Stimulated activated CD8-positive, alpha-beta memory T cell treated with anti-CD3 and anti-CD28 coated beads, Interleukin-7, amount 100 ng/mL, for 48 hours (primary cell): Measurements from ENCODE around the gene TP73.
"Not testable (repeated sequence)": the region's sequence is repeated elsewhere in the genome, so short reads cannot be mapped to it uniquely, and the experiment has no call there.

Source experiments
- DNase-seq, 2 donors: peaks; one replicate each; pipeline ENCODE4 v3.0.0-alpha.2; 2020; ENCODE audit warnings: low read depth in 1 of 2; ENCODE audit errors: extremely low read depth in 1 of 2

The TP73 gene

DNA sequence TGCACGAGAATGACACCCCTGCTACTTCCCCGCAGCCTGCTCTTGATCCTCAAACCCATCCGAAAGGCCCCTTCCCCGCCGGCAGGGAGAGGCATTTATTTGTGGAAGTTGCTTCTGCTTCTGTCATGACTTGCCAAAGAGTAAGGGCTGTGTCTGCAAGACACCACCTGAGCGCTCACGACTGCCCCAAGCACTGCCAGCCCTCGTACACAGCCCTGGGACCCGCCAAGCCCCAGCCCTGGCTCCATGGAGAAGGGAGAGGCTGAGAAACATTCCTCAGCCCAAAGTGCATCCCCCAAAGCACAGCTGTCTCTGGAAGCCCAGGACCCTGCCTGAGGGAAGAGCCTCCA is 33.8 kb upstream of the TP73 start:
- no peak for DNase-seq

DNA sequence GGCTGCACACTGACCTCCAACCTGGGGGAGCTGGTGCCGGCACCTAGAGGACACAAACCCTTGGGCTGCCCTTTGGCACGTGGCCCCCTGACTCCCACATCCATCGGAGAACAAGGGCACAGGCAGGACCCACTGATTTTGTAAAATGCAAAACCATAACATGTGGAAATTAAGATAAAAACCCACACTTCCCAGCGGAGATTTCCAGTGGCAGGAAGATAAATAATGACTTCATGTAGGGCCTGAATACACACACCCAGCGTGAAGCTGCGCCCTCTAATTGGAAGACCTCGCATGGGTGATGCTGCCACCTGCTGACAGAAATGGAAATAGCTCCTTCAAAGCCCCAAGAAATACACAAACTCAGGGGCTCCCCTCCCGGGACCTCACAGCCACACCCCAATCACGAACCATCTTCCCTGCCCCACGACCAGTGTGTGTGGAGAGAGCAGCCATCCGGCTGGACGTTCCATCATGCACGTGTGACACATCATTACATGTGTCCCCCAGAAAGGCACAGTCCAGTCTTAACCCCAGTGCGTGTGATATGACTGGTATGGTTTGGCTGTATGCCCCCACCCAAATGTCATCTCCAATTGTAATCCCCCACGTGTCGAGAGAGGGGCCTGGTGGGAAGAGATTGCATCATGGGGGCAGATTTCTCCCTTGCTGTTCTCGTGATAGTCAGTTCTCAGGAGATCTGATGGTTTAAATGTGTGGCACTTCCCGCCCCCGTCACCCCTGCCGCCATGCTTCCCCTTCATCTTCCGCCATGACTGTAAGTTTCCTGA is 33.2 kb upstream of the TP73 start:
- peak in 1 of 2 donors; percentile 55 for DNase-seq

DNA sequence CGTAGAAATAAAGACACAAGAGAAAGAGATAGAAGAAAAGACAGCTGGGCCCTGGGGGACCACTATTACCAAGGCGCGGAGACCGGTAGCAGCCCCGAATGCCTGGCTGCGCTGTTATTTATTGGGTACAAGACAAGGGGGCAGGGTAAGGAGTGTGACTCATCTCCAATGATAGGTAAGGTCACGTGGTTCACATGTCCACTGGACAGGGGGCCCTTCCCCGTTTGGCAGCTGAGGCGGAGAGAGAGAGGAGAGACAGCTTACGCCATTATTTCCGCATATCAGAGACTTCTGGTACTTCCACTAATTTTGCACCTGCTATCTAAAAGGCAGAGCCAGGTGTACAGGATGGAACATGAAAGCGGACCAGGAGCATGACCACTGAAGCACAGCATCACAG is 31.6 kb upstream of the TP73 start:
- no peak for DNase-seq

DNA sequence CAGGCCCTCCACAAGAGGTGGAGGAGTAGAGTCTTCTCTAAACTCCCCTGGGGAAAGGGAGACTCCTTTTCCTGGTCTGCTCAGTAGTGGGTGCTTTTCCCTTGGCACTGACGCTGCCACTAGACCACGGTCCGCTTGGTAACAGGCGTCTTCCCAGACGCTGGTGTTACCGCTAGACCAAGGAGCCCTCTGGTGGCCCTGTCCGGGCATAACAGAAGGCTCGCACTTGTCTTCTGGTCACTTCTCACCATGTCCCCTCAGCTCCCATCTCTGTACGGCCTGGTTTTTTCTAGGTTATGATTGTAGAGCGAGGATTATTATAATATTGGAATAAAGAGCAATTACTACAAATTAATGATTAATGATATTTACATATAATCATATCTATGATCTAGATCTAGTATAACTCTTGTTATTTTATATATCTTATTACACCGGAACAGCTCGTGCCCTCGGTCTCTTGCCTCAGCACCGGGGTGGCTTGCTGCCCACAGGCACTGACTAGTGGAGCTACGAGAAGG is 31.1 kb upstream of the TP73 start:
- not testable (repeated sequence) for DNase-seq

DNA sequence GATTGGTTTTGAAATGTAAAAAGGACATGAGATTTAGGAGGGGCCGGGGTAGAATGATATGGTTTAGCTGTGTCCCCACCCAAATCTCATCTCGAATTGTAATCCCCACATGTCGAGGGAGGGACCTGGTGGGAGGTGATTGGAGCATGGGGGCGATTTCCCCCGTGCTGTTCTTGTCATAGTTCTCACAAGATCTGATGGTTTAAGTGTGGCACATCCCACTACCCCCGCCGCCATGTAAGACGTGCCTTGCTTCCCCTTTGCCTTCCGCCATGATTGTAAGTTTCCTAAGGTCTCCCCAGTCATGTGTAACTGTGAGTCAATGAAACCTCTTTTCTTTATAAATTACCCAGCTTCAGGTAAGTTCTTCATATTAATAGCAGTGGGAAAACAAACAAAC is 30.2 kb upstream of the TP73 start:
- not testable (repeated sequence) for DNase-seq

DNA sequence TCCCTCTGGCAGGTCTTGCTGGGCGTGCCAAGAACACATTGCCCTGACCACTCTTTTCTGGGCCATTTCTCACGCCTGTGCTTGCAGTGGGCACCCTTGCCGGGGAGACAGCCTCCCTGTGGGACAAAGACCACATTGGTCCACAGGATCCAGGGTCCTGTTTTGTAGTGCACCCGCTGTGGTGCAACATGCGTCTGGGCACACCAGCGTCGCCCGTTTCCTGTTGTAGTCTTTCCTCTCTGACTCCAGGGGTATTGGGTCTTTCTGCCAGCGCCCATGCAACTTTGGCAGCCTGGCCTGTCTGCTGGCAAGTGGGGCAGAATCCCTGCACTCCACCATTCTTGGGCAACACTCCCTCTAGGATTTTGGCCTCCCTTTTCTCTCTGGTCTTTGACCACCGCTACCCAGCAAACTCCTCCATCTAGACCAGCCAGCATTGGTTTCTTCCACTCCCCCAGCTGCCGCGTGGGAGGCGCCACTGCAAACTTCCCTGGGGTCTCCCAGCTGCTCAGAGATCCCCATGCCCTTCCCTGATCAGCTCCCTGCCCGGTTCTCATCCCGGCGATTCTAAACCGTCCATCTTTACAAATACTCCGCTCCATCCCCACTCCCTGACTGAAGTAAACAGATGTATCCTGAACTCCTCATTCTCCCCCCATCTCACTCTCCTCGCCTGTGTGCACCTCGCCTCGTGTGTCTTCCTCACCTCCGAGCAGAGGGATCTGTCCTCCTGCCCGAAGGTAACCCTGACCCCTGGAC is 28.7 kb upstream of the TP73 start:
- DNase-seq = no peak

DNA sequence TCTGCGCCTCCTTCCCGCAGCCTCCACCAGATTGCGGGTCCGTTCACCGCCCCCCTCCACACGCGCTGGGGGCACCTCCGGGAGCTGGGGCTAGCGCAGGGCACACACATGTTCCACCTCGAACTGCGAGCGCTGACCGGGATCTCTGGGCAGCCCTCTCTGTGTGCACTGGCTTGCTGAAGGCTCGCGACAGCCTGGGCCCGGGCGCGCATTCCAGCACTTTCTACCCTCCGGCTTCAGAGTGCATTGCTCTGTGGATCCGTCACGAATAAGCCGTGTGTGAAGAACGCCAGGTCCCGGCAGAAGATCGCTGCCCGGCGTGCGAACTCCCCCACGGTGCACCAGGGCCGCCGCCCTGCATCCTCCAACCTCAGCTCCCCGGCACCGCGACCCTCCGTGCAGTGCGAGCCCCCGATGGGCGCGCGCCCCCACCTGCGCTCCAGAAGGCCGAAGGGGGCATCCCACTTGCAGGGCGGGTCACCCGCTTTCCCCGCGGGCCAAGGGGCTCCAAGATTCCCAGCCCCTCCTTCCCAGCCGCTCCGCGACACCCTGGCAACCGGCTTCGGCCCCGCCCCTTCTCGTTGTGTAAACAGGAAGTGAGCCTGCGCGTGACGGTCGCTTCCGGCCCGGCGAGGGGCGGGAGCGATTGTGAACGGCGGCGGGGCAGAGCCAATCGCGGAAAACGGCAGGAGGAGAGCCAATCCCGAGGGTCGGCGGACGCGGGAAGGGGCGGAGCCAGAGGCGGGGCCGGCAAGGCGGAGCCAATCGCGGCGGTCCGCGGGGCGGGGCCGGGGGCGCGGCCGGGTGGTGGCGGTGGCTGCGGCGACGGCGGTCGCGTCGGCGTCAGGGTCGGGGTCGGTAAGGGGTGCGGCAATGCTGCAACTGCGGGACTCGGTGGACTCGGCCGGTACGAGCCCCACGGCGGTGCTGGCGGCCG is 27.8 kb upstream of the TP73 start, which contains the start of gene TPRG1L:
Gene TPRG1L (plus strand): TSS at position 816 of the 937 bp plus-strand sequence. CDS start 58 bp downstream, at position 874.
- peak; percentile 95 to 96 for DNase-seq

DNA sequence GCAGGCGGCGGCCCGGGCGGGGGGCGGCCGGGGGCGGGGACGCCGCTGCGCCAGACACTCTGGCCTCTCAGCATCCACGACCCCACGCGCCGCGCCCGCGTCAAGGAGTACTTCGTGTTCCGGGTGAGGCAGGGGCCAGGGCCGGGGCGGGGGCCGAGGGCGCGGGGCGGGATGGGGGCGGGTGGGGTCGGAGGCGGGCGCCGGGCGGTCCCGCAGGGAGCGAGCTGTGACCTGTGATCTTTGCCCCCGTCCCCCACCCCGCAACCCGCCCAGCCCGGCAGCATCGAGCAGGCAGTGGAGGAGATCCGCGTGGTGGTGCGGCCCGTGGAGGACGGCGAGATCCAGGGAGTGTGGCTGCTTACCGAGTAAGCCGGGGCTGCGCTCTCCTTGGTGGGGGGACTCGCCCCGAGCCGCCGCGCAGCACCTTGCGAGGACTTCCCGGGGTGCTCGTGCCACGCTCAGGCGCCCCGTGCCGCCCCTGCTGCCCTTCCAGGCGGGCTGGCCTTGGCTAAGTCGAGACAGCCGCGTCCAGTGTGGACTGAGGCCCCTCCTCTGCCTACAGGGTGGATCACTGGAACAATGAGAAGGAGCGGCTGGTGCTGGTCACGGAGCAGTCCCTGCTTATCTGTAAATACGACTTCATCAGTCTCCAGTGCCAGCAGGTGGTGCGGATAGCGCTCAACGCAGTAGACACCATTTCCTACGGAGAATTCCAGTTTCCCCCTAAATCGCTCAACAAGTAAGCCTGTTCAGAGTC is 27.0 kb upstream of the TP73 start:
- no peak for DNase-seq

DNA sequence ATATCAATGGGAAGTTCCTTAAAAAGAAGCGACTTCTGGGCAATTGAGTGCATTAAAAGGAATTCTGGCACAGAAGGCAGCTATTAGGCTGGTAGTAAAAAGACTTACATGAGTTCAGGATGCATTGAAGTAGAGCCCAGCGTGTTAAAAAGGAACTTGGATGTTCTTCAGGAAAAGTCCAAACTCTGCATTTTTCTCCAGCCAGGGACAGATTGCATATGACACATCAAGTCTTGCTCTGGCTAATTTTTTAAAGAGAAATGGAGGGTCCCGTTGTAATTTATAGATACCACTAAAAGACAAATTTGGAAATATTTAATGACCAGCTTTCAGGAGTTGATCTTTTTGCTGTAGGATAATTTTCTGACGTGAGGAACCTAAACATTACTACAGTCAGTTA is 26.3 kb upstream of the TP73 start:
- DNase-seq = no peak

DNA sequence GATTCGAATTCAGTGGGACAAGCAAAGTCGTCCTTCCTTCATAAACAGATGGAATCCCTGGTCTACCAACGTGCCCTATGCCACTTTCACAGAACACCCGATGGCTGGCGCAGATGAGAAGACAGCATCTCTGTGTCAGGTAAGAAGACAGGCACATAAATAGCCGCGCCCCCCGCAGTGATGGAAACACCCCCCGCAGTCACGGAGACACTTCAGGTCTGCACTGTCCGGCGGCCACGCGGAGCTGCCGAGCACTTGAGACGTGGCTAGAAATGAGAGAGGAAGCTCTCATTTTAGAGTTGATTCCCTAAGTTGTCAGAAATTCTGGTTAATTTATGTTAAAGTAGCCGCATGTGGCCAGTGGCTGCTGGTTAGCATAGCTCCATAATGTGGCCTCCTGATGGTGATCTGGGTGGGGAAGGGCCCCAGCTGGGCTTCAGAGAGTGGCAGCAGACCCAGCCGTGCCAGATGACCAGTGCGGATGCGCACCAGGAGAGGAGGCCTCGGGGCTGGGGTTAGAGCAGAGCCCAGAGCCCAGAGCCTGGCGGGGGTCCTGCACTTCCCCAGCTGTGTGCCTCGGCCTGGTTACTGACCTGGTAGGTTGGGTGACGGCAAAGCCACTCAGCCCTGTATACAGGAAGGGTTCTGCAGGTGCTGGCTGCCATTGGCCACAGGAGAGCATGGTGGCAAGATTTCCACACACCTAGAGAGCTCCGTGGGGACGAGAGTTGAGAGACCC is 24.6 kb upstream of the TP73 start:
- DNase-seq = no peak

DNA sequence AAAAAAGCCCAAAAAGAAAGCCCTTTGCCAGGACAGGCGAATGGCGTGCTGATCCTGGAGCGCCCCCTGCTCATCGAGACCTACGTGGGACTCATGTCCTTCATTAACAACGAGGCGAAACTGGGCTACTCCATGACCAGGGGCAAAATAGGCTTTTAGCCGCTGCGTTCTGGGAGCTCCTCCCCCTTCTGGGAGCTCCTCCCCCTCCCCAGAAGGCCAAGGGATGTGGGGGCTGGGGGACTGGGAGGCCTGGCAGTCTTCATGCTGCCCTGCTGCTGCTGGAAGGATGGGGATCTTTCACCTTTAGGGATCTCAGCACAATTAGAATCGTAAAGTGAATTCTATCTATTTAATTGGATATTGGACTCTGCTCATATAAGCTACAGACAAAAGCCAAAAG is 23.9 kb upstream of the TP73 start:
- DNase-seq = no peak

DNA sequence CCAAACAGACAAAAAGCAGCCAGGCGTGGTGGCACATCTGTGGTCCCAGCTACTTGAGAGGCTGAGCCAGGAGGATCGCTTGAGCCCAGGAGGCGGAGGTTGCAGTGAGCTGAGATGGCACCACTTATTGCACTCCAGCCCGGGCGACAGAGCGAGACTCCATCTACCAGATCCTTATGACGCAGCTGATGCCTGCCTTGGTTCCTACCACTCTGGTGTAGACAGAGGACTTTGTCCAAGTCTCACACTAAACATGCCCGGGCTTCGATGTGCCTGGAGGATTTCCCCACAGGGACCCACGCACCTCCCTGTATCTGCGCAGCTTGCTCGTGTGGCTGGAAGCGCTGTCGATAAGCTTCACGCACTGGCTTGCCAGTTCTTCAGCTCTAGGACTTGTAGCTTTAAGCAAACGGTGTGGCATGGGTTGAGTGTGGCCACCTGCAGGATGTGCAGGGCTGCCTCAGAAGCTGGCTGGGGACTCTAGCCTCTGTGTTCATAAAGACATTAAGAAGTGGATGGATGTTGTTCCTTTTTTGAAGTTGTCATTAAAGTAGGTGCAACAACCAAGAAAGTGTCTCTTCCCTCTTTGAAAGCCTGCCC is 22.7 kb upstream of the TP73 start:
- DNase-seq = no peak

DNA sequence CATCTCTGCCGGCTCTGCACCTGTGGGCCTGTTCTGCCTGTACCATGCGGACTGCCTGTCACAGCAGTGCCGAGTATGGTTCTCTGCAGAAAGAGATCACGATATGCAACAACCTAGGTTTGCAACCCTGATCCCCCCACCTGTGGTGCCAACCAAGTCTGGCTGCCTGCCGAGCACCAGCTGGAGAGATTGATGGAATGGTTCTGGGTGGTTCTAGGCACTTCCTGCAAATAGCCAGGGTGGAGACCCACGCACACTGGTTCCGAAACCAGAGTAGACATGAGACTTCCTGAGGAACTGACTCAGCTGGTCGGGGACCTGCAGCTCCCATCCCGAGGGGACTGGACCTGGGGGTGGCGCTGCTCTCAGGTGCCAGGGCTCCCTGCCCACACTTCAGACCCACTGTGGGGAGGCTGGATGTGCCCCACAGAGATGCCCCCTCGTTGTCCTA is 22.1 kb upstream of the TP73 start:
- no peak for DNase-seq

DNA sequence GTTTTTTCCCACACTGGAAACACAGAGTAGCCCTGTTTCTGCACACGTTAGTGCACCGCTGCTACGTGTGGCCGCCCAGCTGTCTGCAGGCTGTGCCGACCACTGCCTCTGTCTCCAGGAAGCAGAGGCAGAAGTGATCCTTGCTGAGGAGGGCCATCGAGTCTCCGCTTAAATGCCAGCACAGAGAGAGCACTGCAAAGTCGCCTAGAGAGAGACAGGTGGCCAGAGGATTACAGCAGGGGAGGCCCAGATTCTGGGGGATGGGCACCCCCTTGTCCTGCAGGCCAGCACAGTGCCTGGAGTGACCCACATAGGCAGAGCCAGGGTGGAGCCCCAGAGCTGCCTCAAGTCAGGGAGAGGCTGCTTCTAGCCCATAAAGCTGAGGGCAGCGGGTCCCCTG is 21.4 kb upstream of the TP73 start:
- DNase-seq = no peak

DNA sequence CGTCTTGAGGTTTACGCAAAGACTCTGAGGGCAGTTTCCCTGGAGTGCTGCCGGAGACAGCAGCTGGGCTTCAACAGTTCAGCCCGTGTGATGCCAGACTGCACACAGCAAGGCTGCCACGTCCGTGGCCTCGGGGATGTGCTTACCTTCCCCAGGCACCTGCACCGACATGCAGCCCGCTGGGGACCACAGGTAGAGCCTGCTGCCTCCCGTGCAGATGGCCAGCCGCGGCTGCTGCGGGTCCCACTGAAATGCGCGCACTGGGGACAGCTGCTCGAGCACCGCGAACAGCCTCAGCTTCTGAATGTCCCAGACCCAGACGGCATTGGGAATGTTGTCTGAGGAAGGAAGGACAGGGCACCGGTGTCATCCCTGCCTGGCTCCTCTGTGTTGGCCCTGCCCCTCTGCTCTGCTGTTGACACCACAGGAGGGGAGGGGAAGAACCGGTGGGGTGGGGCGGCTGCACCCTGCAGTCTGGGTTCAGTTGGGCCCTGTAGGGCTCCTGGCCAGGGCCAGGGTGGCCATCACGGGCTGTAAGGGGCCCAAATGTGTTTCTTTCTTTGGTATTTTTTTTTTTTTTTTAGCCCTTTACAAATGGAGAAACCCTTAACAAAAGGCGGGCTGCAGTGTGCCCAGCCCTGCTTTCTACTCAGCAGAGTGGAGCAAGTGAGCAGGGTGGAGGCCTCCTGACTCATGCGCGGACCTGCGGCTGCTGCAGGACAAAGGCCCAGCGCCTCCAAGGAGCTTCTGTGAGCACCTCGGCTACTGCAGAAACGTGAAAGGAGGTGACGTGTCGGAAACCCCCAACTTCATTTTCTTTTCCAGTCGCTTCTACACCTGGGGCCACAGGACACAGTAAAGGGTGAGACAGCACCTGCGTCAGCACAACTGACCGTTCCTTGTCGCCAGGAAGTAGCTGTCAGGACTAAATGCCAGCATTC is 20.7 kb upstream of the TP73 start:
- no peak for DNase-seq

DNA sequence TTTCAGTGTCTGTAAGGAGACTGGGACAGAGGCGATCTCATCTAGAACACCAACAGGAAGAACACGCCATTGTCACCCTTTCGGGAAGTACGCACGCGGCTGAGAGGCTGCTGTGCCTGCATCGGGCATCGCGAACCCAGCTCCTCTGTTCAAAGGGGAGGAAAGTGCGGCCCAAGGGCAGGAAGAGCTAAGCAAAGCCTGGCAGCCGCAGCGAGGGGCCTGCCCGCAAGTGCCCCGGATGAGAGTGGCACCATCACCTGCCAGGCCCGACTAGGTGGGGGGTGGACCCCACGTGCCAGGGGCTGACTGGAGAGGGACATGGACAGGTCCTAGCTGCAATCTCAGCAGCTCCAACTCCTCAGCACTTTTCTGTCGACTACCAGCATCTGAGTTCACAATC is 20.0 kb upstream of the TP73 start:
- DNase-seq = no peak

DNA sequence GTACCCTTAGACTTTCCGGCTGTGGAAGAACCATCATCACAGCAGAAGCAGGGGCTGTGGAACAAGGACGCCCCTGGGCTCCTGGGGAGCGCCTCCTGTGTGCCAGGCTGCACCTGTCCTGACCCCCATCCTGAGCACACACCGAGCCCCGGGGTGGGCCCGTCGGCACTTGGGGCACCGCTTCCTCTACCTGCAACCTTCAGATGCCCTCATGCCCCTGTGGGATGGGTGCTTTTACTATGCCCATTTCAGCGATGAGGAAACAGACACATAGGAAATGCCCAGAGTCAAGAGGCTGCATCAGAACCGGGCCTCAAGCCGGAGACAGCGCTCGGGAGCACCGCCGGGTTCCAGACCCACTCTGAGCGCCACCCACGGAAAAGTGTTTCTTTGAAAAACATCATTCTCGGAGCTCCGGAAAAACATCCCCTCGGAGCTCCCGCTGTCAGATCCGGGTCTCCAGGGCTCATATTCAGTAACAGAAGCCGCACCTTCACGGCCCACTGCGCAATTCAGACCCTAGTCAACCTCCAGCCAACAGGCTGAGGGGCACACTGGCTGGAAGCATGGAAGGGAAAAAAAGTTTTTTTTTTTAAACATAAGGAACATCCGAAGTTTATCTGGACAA is 19.5 kb upstream of the TP73 start:
- no peak for DNase-seq
